ENCODE data around the gene GOSR1.
"Not testable (repeated sequence)": the region's sequence is repeated elsewhere in the genome, so short reads cannot be mapped to it uniquely, and the experiment has no call there.

Gene GOSR1

DNA sequence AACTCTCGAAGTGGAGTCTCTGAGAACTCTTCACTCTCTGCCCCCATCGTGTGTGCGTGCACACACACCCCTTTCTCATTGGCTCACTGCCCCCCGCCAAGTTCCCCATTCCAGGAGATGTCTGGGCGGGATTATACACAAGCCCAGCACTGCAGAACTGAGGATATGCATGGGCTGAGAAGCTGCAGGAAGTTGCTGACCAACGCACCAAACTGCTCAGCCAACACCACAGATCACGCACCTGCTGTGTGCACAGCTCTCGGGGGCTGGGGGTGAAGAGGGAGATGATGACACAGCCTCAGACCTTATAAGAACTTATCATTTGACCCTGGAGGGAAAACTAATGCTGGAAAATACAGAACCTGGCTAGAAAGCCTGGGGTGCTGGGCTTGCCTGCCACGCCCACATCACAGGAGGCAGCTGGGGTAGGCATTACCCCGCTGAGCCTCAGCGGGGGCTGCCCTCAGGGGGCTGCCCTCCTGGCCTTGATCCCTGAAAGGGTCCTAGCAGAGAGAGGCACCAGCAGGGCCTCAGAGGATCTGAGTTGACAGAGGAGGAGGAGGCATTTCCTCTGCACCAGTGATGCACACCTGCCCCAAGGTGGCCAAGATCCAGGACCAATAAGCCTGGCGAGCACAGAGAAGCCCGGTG lies 87.3 kb downstream of the GOSR1 start:
- DNase-seq = not testable (repeated sequence)

DNA sequence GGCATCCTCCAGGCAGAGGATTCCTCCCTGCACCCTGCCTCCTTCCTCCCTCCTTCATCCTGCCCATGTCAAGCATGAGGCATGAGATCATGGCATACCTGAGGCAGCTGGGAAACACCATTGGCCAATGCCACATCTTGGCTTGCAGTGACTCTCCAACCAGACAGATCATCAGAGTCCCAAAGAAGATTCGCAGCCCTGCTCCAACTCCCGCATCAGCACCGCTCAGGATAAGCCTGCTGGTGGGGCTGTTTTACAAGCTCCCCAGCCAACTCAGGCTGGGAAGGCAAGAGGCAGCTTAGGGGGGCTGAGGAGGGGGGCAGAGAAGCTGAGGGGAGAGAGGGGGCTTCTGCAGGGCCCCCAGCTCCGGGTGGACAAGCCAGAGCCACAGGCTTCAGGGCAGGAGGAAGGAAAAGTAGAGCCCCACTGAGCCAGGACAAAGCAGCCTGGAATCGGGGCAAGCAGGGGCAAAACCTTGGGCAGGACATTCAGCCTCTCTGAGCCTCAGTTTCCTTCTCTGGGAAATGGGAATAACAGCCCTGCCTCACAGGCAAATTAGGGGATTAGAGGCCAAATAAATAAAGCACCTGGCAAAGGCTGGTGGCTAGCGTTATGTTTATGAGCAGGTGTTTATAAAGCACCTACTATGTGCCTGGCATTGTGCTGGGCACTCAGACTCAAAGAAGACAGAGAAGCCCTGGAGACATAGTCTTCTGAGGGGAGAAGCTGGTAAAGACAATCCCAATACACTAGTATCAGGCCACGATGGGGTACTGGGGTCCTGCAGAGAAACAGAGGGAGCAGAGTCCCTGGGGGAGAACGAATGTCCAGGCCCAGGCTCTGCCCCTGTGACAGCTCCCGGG lies 88.1 kb downstream of the GOSR1 start:
- no peak for DNase-seq

DNA sequence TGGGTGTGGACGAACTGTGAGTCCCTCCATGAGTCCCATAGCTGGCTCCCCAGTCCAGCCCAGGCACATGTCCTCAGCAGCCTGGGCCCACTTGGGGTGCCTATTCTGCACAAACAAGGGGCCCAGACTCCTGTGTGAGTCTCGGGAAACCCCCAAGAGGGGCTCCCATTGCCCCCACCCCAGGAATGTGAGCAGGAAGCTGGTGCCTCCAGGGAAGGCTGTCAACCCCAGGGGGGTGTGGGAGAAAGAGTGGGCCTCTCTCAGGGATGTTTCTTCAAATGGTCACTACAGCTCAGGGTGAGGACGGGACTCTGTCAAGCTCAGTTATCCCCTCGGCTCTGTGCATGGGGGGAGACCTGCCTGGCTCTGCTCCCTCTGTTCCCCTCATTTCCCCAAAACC lies 88.9 kb downstream of the GOSR1 start:
- not testable (repeated sequence) for DNase-seq

DNA sequence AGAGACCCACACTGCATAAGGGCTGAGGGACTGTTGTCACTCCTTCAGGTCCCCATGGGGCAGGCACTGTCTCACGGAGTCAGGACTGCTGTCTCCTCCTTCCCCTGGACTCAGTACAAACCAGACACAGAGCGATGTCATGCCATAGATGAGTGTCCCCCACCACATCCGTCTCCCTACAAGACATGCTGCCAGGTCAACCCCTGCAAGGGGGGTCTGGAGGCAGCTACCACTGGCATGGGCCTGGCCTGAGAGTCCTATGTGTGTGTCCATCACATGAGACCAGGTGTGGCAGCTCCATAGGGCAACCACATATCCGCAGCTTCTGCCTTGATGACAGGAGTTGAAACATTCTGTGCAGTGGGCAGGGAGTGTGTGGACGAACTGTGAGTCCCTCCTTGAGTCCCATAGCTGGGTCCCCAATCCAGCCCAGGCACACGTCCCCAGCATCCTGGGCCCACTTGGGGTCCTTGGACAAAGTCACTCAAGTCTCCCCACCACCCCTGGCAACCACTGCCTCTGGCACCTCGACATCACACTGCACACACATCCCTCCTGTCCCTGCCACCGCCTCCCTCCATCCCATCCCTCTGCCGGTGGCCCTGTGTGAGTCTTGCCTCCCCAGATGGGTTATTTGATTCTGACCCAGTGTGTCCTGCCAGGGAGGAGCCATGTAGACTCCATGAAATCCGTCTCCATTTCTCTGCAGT lies 89.5 kb downstream of the GOSR1 start:
- not testable (repeated sequence) for DNase-seq

DNA sequence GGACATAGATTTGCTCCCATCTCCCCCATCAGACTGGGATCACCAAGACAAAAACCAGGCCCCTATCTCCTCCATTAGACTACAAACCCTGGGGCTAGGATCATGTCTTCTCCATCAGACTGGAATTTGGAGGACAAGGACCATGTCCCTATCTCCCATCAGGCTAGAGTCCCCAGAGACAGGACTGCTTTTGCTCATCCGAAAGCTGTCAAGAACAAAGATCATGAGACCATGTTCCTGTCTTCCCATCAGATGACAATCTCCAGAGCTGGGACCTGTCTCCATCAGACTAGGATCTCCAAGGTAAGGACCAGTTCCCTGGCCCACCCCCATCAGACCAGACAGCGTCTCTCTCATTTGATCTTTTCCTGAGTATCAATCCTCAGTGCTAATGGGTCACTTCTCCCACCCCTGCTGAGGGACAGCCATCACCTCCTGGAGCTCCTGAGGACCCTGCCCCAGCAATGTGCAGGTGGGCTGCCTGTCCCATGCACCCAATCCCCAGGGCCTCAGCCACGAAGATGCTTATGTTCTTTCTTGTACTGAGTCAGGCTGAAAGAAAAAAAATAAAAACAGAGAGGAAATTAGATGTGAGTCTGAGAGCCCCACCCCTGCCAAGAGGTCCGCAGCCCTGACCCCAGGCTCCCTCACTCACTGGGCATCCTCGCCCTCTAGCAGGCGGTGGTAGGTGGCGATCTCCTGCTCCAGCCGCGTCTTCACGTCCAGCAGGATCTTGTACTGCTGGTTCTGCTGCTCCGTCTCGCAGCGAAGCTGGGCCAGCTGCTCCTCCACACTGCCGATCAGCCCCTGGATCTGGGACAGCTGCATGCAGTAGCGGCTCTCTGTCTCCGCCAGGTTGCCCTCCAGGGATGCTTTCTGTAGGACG lies 90.3 kb downstream of the GOSR1 start:
- no peak for DNase-seq

DNA sequence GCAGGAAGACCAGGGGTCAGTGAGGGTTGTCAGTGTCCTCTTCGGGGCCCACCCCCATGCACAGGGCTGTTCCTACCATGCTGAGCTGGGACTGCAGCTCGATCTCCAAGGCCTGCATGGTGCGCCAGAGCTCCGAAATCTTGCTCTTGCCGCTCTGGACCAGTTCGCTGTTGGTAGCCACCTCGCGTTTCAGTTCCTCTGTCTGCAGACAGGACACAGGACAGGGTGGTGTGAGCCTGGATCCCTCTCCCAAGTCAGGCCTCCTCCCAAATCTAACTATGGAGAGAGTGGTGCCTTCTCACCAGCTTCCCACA lies 90.9 kb downstream of the GOSR1 start:
- DNase-seq = no peak

DNA sequence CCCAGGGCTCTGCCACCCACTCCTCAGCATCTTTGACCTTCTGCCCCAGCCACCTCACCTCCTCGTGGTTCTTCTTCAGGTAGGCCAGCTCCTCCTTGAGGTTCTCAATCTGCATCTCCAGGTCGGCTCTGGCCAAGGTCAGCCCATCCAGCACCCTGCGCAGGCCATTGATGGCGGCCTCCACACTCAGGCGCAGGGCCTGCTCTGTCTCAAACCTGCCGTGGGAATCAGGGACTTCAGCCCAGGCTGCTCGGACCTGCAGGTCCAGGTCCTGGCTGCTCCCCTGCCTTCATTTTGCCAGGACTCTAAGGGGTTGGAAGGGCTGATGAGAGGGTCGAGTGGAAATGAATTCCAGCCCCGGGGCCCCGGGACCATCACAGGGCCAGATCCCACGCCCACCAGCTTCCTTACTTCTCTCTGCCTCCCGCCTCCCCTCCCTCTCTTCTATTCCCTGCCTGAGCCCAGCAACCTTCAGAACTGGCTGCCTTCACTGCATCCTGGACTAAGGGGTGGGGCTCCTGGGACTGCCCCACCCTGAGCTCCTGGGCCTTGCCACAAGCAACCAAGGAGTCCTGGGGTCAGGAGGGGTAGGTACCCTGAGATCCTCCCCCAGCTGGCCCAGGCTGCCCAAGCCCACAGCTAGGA lies 92.4 kb downstream of the GOSR1 start:
- not testable (repeated sequence) for DNase-seq

DNA sequence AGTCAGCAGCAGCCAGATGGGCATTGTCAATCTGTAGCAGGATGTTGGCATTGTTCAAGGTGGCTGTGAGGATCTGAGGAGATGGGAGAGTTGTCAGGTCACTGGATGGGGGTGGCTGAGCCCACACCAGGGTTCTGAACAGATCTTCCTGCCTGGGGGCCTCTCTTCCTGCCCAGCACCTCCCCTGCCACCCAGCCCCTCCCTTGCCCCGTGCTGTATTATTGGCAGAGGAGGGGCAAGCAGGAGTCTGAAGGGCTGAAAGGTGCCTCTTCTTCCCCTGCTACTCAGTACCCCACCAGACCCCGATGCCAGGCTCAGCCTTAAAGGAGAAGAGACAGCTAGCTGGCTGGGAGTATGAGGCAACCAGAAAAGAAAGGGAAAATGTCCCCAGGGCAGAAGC lies 93.0 kb downstream of the GOSR1 start:
- DNase-seq = no peak

DNA sequence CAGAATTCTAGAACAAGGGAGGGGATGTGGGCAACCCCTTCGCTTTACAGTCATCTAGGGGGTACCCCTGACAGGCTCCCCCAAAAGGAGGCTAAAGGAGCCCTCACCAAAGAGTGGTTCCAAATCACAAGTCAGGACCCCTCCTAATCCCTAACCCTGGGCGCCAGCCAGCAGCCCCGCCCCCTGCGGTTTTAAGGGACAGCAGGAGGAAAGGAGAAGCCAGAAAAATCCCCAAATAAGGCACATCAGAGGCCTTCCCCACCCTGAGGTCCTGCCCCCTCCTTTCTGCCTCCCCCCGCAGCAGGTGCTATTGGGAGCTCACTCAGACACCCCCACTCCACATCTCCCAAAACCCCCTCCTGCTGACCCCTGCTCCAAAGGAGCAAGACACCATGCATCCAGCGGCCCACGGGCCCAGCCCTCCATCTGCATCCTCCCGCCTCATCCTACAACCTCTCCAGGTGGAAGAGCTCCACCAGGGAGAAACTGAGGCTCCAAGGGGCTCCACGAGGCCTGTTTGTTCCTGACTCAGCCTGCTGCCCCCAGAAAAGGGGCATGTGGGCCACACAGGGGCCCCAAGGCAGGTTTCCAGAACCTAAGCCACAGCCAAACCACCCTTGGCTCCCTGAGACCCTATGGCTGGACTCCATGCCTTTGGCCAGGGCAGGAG lies 93.5 kb downstream of the GOSR1 start:
- no peak for DNase-seq

DNA sequence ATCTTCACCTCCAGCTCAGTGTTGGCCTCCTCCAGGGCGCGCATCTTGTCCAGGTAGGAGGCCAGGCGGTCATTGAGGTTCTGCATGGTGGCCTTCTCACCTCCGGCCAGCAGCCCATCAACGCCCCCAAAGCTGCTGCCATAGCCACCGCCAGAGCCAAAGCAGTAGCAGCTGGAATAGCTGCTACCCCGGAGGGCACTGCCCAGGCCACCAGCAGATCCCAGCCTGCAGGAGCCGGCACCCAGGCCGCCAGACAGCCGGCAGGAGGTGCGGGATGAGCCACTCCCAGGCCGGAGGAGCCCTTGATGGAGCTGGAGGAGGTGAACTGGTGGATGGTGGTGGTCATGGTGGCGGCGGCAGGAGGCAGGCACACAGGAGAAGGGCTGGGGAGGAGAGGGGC lies 94.2 kb downstream of the GOSR1 start:
- not testable (repeated sequence) for DNase-seq

DNA sequence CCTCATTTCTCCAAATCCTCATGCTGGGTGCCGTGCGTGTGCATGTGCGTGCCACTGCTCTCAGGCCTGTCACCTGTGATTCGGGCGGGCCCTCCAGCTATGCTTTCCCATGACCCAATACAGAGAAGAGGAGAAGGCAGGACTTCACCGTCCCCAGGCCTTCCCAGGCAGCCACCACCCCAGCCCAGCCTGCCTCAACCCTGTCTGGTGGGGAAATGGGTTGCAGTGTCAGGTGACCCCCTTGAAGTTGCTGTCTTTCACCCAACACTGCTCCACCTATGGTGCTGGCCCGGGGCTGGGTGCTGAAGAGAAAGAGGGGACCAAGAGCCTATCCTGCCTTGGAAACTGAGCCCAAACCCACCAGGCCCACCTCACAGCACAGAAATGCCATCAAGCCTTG lies 94.7 kb downstream of the GOSR1 start:
- no peak for DNase-seq

DNA sequence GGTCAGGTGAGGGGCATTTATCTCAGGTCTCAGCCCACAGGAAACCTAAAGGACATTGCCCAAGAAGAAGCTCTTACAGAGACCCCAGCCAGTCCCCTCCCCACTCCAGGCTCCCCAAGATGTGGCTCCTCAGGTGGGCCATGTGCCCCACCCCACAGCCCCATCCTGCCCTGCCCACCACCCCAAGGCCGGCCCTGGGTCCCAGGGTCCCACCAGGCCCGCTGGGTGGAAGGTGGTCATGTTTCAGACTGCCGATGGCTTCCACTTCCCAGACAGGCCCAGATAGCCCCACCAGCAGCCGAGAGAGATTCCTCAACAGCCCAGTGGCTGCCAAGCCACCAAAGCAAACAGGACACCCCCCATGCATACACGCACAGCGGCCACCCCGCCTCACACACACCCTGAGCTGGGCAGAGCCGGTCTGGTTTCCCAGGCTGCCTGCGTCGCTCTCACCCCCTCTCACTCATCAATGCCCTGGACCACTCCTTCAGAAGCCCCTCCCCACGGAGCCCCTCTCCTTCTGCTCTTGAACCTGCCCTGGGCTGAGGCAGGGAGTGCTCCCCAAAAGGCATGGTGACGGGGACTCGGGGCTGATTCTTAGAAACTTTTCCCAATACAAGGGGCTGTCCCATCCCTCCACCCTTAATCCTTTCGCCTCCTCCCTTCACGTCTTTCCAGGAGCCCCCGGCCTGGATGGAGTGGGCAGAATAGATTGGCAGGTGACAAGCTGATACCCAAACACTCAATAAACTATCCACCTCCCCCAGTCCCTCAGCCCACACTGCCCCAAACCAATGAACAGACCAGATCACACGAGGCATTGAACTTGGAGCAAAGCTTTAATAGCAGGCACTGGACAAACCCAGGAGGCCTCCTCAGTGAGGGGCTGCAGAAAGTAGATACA lies 95.7 kb downstream of the GOSR1 start:
- DNase-seq = not testable (repeated sequence)

DNA sequence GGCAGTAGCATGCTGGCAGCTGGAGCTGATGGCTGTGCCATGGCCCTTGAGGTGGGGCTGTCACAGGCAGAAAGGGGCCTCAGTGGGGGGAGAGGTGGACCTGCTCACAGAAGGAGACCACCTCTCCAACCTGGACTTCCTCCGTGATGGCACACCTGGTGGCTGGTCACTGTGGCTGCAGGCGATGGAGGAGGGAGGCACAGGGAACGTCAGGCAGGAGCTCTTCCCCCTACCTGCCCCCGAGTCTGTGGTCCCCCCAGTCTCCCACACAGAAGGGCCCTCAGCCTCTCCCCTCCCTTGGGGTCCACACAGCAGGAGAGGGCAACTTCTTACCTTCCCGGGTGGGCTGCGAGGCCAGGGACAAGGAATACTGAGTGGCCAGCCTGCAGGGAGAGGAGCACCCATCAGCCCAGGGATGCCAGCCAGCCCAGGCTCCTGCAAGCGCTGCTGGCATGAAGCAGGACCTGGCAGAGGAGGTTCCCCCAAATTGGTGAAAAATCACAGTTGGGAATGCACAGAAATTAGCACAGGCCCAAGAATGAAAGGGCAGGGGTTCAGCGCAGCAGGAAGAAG lies 96.5 kb downstream of the GOSR1 start:
- no peak for DNase-seq

DNA sequence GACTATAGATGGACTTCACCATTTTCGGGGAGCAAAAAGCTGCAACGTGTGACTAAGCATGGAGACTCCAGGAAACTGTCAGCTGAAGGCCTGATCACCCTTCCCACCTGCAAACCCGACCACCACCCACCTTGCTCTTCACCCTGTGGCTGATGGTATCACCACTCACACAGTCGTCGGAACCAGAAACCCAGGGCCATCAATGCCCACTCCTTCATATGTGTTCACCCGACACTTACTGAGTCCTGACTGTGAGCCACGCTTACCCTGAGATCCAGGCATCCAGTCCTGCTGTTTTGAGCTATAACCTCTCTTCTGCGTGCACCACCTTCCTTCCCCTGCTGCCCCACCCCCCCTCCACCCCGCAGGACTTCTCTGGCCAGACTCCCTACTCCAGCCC lies 97.1 kb downstream of the GOSR1 start:
- not testable (repeated sequence) for DNase-seq

DNA sequence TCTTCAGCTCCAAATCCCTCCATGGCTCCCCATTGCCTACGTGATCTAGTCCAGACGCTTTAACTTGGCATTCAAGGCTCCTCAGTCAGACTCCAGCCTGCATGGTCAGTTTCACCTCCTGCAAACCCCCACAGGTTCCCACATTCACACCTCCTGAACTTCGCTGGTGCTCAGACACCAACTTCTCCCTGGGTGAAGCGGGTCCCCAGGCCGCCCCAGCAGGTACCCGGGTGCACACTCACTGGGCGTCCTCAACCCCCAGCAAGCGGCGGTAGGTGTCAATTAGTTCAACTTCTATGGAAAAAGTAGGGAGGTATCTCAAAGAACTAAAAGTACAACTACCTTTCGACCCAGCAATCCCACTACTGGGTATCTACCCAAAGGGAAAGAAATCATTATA lies 97.6 kb downstream of the GOSR1 start:
- not testable (repeated sequence) for DNase-seq

DNA sequence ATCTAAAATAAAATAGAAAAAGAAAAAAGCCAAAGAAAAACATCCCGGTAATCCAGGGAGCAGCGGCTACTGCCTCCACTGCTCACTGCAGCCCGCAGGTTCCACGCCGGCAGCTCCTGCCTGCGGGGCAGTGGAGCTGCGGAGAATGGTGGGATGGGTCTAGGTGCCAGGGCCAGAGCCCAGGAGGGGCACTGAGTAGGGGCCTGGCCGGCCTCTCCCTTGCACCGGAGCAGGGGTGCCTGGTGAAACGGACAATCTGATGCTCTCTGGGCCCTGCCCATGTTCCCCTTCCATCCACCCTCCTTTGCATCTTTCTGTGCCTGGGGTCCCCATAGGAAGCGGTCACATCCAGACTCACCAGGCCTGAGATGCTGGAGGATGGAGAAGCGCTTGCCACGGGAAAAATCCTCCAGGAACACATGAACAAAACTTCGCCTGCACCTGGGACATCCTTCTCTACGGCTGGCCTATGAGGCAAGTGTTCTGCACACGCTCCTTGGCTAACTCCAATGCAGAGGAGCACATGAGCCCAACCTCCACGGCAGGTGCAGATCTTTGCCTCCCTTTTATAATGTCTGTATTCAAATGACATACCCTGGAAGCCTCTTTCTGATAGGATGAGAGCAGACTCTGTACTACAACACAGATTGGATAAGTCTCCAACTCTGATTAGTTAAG lies 98.6 kb downstream of the GOSR1 start:
- DNase-seq = not testable (repeated sequence)

DNA sequence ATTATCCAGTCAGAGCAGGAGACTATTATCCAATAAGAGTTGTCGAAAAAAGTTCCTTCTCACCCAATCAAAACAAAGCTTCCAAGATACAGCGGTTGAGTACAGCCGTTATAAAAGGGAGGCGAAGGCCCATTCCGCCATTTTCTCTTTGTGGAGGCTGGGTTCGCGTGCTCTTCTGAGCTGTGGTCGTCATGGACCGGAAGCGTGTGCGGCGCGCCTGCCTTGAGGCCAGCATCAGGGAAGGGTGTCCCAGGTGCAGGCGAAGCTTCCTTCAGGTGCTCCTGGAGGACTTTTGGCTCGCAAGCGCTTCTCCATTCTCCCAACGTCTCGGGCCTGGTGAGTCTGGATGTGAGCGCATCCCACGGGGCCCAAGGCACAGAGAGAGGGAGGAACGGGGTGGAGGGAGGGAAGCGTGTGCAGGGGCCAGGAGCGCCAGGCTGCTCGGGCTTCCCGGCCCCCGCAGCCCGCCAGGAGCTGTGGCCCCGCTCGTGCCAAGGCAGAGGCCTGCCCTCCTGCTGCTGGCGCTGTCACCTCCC lies 99.2 kb downstream of the GOSR1 start:
- no peak for DNase-seq
